ENCODE data around the gene C10orf62.

DNA sequence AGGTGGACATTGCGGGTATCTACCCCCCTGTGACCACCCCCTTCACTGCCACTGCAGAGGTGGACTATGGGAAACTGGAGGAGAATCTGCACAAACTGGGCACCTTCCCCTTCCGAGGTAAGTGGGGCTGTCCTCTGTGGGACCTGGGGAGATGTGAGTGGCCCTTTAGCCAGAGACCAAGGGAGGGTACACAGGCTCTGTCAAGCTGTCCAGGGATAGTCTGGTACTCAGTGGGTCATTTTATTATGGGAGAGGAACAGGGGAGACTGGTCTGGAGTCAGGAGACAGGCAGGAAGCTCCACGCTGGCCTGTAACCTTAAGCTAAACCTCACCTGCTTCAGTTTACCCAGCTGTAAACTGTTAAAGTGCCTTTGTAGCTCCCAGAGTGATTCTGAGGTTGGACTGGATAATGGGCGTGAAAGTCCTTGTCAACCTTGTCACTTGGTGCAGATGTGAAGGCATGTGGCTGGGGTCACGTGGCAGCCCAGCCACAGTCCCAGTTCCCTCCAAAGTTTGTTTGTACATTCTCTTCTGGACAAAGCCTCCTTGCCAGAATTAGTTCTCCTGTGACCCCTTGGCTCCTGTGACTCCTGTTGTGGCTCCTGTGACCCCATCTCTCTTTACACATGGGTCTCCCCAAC is 4.6 kb upstream of the C10orf62 start:
- TF ChIP-seq, protein P1, sequence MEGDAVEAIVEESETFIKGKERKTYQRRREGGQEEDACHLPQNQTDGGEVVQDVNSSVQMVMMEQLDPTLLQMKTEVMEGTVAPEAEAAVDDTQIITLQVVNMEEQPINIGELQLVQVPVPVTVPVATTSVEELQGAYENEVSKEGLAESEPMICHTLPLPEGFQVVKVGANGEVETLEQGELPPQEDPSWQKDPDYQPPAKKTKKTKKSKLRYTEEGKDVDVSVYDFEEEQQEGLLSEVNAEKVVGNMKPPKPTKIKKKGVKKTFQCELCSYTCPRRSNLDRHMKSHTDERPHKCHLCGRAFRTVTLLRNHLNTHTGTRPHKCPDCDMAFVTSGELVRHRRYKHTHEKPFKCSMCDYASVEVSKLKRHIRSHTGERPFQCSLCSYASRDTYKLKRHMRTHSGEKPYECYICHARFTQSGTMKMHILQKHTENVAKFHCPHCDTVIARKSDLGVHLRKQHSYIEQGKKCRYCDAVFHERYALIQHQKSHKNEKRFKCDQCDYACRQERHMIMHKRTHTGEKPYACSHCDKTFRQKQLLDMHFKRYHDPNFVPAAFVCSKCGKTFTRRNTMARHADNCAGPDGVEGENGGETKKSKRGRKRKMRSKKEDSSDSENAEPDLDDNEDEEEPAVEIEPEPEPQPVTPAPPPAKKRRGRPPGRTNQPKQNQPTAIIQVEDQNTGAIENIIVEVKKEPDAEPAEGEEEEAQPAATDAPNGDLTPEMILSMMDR (IDR thresholded peaks at IDR 0.05) = no peak
- TF ChIP-seq POLR2A (IDR thresholded peaks at IDR 0.05) = no peak

Measured in right lobe of liver (tissue), 4 donors.